GM12873 (cell line): ENCODE measurements around the gene CD160.

Source experiments
- CTCF ChIP-seq: IDR thresholded peaks from 2 replicates; pipeline ENCODE4 v1.5.1; 2012; ENCODE audit warnings: low read depth, mild to moderate bottlenecking, moderate library complexity, low read length, control low read depth; ENCODE audit not compliant: insufficient read depth; ENCODE audit errors: missing control alignments

The CD160 gene

GRCh38 chr1:145736191-145736590 is 16.9 kb downstream of the CD160 start:
- no peak for TF ChIP-seq CTCF

- TF ChIP-seq CTCF: no peak
These were observed 21.0 kb downstream of the CD160 start for GRCh38 chr1:145740269-145740668.

GRCh38 chr1:145747398-145748247 is 28.3 kb downstream of the CD160 start:
- TF ChIP-seq CTCF: no peak

- TF ChIP-seq CTCF: no peak
These were observed 31.1 kb downstream of the CD160 start for GRCh38 chr1:145750426-145750825.

GRCh38 chr1:145751491-145752037 is 32.3 kb downstream of the CD160 start:
- no peak for TF ChIP-seq CTCF

GRCh38 chr1:145757420-145757819 is 38.1 kb downstream of the CD160 start:
- no peak for TF ChIP-seq CTCF

GRCh38 chr1:145758116-145758515 is 38.8 kb downstream of the CD160 start:
- TF ChIP-seq CTCF: no peak
